A549 (cell line): ENCODE data around the gene DMAC2L.

Experiments
- CEBPB ChIP-seq, 2 experiments: fragments of >200 bp in 1 of 2; sonication (Bioruptor Twin) in 1 of 2; formaldehyde crosslinking in 1 of 2; IDR thresholded peaks; 2 replicates each; pipeline ENCODE4 v1.6.1; 2012 to 2016
- CTCF ChIP-seq: fragments of >200 bp; sonication (Bioruptor Twin); formaldehyde crosslinking; IDR thresholded peaks from 3 replicates; pipeline ENCODE4 v1.5.1; 2016
- E2F6 ChIP-seq: IDR thresholded peaks from 2 replicates; pipeline ENCODE4 v1.6.1; 2012; ENCODE audit warnings: low read depth, borderline replicate concordance
- HDAC2 ChIP-seq: fragments of 200-600 bp; sonication (generic); IDR thresholded peaks from 2 replicates; pipeline ENCODE4 v1.6.1; 2016
- JUN ChIP-seq, 2 experiments: fragments of >200 bp; sonication (Bioruptor Twin); formaldehyde crosslinking; IDR thresholded peaks; 2 replicates in 1 of 2; 3 replicates in 1 of 2; pipeline ENCODE4 v1.6.1; 2016 to 2017
- MAX ChIP-seq: IDR thresholded peaks from 2 replicates; pipeline ENCODE4 v1.6.1; 2012
- MAZ ChIP-seq: fragments of 150-350 bp; IDR thresholded peaks from 2 replicates; pipeline ENCODE4 v1.6.1; 2014; ENCODE audit warnings: antibody characterized with exemption, low read depth, low read length, borderline replicate concordance
- MYC ChIP-seq: IDR thresholded peaks from 2 replicates; pipeline ENCODE4 v1.6.1; 2012; ENCODE audit warnings: mild to moderate bottlenecking, inconsistent platforms, low read length, improper control_type of control experiment, borderline replicate concordance
- PHF8 ChIP-seq: fragments of 200-600 bp; sonication (generic); IDR thresholded peaks from 2 replicates; pipeline ENCODE4 v1.6.1; 2016; ENCODE audit warnings: low read depth, mild to moderate bottlenecking, antibody characterized with exemption, moderate library complexity, borderline replicate concordance
- POLR2A ChIP-seq: IDR thresholded peaks from 2 replicates; pipeline ENCODE4 v1.6.1; 2012; ENCODE audit warnings: mild to moderate bottlenecking, low read length
- RAD21 ChIP-seq, 2 experiments: fragments of >200 bp in 1 of 2; sonication (Bioruptor Twin) in 1 of 2; formaldehyde crosslinking in 1 of 2; IDR thresholded peaks in 1 of 2; conservative IDR thresholded peaks in 1 of 2; 2 replicates in 1 of 2; 3 replicates in 1 of 2; pipeline ENCODE4 v1.6.1; 2012 to 2018; ENCODE audit warnings: inconsistent platforms in 1 of 2
- RFX5 ChIP-seq: fragments of 450-650 bp; IDR thresholded peaks from 2 replicates; pipeline ENCODE4 v1.7.1; 2014; ENCODE audit warnings: antibody characterized with exemption, mild to moderate bottlenecking, moderate library complexity

- no peak for TF ChIP-seq PHF8
- no peak for TF ChIP-seq POLR2A
- TF ChIP-seq CTCF: no peak
- no peak for TF ChIP-seq RFX5
- no peak for TF ChIP-seq MAX
- no peak for TF ChIP-seq RAD21 (conservative IDR thresholded peaks at IDR 0.05 in 1 of 2, IDR thresholded peaks at IDR 0.05 in 1 of 2)
- no peak for TF ChIP-seq MAZ
- TF ChIP-seq MYC: no peak
- TF ChIP-seq E2F6: no peak
- TF ChIP-seq CEBPB (IDR thresholded peaks at IDR 0.05): no peak
- TF ChIP-seq HDAC2: no peak
- TF ChIP-seq JUN (IDR thresholded peaks at IDR 0.05): no peak
These were observed 26.3 kb upstream of the DMAC2L start for GRCh38 chr14:50285861-50286260.
